SU-DHL-6 (cell line): Measurements from ENCODE around the gene HIVEP1.

Experiments used
- H2AFZ ChIP-seq: fragments of 200-600 bp; sonication (generic); 2 replicates; pipeline ENCODE4 v1.6.1; 2014; ENCODE audit warnings: low read depth, mild to moderate bottlenecking, moderate library complexity, mixed read lengths, antibody characterized with exemption, low read length; ENCODE audit not compliant: severe bottlenecking
- H3F3A ChIP-seq: fragments of 200-600 bp; shearing (Covaris generic); 2 replicates; pipeline ENCODE4 v1.6.0; 2016; ENCODE audit warnings: antibody characterized with exemption, mild to moderate bottlenecking; ENCODE audit not compliant: insufficient read depth
- H3K27ac ChIP-seq: fragments of 200-600 bp; sonication (generic); 2 replicates; pipeline ENCODE4 v1.5.1; 2016; ENCODE audit warnings: low read depth, mild to moderate bottlenecking, low read length, moderate library complexity, mixed read lengths
- H3K27me3 ChIP-seq: fragments of 200-600 bp; sonication (generic), shearing (Covaris generic); 2 replicates; pipeline ENCODE4 v1.6.0; 2014; ENCODE audit warnings: mild to moderate bottlenecking, low read length
- H3K36me3 ChIP-seq: fragments of 200-600 bp; sonication (generic); 2 replicates; pipeline ENCODE4 v1.6.1; 2014; ENCODE audit warnings: mild to moderate bottlenecking, low read length, mixed read lengths
- H3K4me2 ChIP-seq: fragments of 300-600, 200-600 bp; shearing (Covaris generic), sonication (generic); 2 replicates; pipeline ENCODE4 v1.6.0; 2014; ENCODE audit warnings: low read length, low read depth, mild to moderate bottlenecking; ENCODE audit not compliant: poor library complexity, severe bottlenecking
- H3K4me3 ChIP-seq: fragments of 200-600 bp; sonication (generic); 2 replicates; pipeline ENCODE4 v1.5.1; 2014; ENCODE audit warnings: antibody characterized with exemption, low read length, mild to moderate bottlenecking, mixed read lengths; ENCODE audit not compliant: insufficient read depth, poor library complexity, severe bottlenecking
- H3K79me2 ChIP-seq: fragments of 200-600 bp; sonication (generic); 2 replicates; pipeline ENCODE4 v1.6.1; 2014; ENCODE audit warnings: mild to moderate bottlenecking, low read length, moderate library complexity; ENCODE audit not compliant: insufficient read depth
- H3K9ac ChIP-seq: fragments of 200-600 bp; sonication (generic); 2 replicates; pipeline ENCODE4 v1.7.0; 2014; ENCODE audit warnings: mild to moderate bottlenecking, low read length
- H3K9me2 ChIP-seq: fragments of 200-600 bp; sonication (generic); replicated peaks from 2 replicates; pipeline ENCODE4 v1.6.1; 2014; ENCODE audit warnings: low read length; ENCODE audit not compliant: insufficient read depth
- H3K9me3 ChIP-seq: fragments of 200-600 bp; sonication (generic); 2 replicates; pipeline ENCODE4 v1.6.1; 2014; ENCODE audit warnings: low read length, mixed read lengths; ENCODE audit not compliant: insufficient read depth
- H4K20me1 ChIP-seq: fragments of 200-600 bp; sonication (generic); 2 replicates; pipeline ENCODE4 v1.6.1; 2014; ENCODE audit warnings: low read depth, mild to moderate bottlenecking, antibody characterized with exemption, low read length, moderate library complexity, mixed read lengths
- EZH2phosphoT487 ChIP-seq: fragments of 200-600 bp; sonication (generic), shearing (Covaris generic); conservative IDR thresholded peaks from 2 replicates; pipeline ENCODE4 v1.6.1; 2018; ENCODE audit warnings: mild to moderate bottlenecking, antibody characterized with exemption, low read length, moderate library complexity, mixed read lengths
- TF ChIP-seq, protein P1 (sequence below): fragments of 200-600 bp; sonication (generic); IDR thresholded peaks from one replicate; pipeline ENCODE4 v1.5.1; 2017; ENCODE audit warnings: antibody characterized with exemption, mild to moderate bottlenecking, low read length, moderate library complexity; ENCODE audit not compliant: insufficient read depth, poor library complexity, severe bottlenecking

Gene HIVEP1

DNA sequence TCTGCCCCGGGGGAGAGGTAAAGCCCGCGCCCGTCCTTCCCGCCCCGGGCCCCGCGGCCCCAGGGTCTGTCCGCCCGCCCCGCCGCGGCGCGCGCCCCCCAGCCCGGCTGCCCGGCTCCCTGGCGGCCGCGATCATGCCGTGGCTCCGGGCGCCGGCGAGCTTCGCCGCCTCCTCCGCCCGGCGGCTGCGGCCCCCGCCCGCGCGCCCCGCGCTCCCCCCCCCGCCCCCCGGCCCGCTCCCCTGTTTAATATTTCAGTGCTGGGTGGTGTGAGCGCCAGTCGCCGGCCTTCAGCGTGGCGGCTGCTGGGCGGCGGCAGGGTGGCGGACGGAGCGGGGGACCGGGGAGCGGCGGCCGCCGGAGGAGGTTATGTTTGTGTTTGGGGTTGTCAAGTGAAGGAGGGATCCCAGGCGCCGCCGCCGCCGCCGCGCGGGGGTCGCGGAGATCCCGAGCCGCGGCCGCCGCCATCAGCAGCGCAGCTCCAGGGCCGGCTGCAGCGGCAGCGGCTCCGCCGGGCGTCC is at the start of gene HIVEP1:
TSS of gene HIVEP1 (plus strand) at position 275 of the 520 bp plus-strand sequence. CDS start 3,317 bp downstream, outside the sequence.
- Histone ChIP-seq H3K9me3 (no peaks in the 10 kb centered on the region), H3K27ac (peak within 1 kb of the TSS; percentile 17; the same call in 1 of the 2 replicates), H3K36me3 (peaks cover 10% of the 10 kb centered on the region; the same call in 1 of the 2 replicates), H4K20me1 (peaks cover 4% of the 10 kb centered on the region; the same call in 1 of the 2 replicates), H3F3A (peaks cover 26% of the 10 kb centered on the region), H3K9me2 (no peaks in the 10 kb centered on the region), H3K9ac (peak within 1 kb of the TSS; percentile 67), H3K4me2 (peak within 1 kb of the TSS; percentile 89), H3K27me3 (no peaks in the 10 kb centered on the region), H2AFZ (peak within 1 kb of the TSS; percentile 85), H3K4me3 (peak within 1 kb of the TSS; percentile 81), H3K79me2 (peaks cover 38% of the 10 kb centered on the region)
- TF ChIP-seq EZH2phosphoT487, result no peak
- TF ChIP-seq, protein P1, sequence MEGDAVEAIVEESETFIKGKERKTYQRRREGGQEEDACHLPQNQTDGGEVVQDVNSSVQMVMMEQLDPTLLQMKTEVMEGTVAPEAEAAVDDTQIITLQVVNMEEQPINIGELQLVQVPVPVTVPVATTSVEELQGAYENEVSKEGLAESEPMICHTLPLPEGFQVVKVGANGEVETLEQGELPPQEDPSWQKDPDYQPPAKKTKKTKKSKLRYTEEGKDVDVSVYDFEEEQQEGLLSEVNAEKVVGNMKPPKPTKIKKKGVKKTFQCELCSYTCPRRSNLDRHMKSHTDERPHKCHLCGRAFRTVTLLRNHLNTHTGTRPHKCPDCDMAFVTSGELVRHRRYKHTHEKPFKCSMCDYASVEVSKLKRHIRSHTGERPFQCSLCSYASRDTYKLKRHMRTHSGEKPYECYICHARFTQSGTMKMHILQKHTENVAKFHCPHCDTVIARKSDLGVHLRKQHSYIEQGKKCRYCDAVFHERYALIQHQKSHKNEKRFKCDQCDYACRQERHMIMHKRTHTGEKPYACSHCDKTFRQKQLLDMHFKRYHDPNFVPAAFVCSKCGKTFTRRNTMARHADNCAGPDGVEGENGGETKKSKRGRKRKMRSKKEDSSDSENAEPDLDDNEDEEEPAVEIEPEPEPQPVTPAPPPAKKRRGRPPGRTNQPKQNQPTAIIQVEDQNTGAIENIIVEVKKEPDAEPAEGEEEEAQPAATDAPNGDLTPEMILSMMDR, result no peak

DNA sequence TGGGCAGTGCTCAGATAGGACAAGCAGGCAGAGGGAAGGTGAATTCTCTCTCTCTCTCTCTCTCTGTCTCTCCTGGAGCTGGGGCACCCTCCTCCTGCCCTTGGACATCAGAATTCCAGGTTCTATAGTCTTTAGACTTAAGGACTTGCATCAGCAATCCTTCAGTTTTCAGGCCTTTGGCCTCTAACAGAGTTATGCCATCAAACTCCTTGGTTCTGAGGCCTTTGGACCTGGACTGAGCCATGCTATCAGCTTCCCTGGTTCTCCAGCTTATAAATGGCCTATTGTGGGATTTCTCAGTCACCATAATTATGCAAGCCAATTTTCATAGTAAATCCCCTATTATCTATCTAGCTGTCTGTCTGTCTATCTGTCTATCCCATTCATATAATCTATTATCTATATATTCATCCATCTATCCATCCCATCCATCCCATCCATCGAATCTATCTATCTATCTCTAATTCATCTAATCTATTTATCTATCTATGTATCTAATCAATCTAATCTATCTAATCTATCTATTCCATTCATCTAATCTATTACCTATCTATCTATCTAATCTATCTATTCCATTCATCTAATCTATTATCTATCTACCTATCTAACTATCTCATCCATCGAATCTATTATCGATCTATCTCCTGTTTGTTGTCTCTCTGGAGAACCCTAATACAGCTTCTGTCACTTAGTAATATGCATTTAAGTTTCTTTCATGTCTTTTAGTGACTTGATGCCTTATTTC is 48.2 kb upstream of the HIVEP1 start:
- Histone ChIP-seq H2AFZ (no peak overlapping the region), H3K27me3 (no peaks in the 10 kb centered on the region), H3K79me2 (no peaks in the 10 kb centered on the region), H3K27ac (no peak overlapping the region), H3K4me3 (no peak overlapping the region), H3K9ac (no peak overlapping the region), H3K36me3 (no peaks in the 10 kb centered on the region), H3F3A (no peaks in the 10 kb centered on the region), H3K4me2 (no peak overlapping the region), H3K9me3 (no peaks in the 10 kb centered on the region), H4K20me1 (no peaks in the 10 kb centered on the region), H3K9me2 (no peaks in the 10 kb centered on the region)
- TF ChIP-seq EZH2phosphoT487, result no peak
- TF ChIP-seq, protein P1, result no peak

DNA sequence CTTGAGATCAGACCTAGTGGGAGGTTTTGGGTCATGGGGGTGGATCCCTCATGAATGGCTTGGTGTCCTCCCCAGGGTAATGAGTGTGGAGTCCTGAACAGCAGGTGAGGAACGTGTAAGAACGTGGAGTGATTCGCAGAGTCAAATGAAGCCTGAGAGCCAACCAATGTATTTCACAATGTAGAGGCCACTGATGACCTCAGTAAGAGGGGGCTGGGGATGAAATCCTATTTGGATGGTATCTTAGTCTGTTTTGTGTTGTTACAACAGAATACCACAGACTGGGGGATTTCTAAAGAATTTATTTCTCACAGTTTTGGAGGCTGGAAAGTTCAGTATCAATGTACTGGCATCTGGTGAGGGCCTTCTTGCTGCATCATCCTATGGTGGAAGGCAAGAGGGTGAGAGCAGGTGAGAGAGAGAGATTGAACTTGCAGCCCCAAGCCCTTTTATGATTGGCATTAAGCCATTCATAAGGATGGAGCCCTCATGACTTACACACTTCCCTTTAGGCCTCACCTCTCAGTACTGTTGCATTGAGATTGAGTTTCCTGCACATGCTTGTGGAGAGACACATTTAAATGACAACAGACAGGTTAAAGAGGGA is 47.3 kb upstream of the HIVEP1 start:
- H2AFZ ChIP-seq, result no peak overlapping the region
- H3K9ac ChIP-seq, result no peak overlapping the region
- no peak overlapping the region for H3K4me2 ChIP-seq
- no peaks in the 10 kb centered on the region for H3K79me2 ChIP-seq
- no peak overlapping the region for H3K27ac ChIP-seq
- H4K20me1 ChIP-seq, result no peaks in the 10 kb centered on the region
- H3F3A ChIP-seq, result no peaks in the 10 kb centered on the region
- no peak overlapping the region for H3K4me3 ChIP-seq
- no peaks in the 10 kb centered on the region for H3K9me3 ChIP-seq
- H3K9me2 ChIP-seq, result no peaks in the 10 kb centered on the region
- no peaks in the 10 kb centered on the region for H3K27me3 ChIP-seq
- H3K36me3 ChIP-seq, result no peaks in the 10 kb centered on the region
- TF ChIP-seq EZH2phosphoT487, result no peak
- TF ChIP-seq, protein P1, result no peak
